ENCODE data around the gene EIF5A.

DNA sequence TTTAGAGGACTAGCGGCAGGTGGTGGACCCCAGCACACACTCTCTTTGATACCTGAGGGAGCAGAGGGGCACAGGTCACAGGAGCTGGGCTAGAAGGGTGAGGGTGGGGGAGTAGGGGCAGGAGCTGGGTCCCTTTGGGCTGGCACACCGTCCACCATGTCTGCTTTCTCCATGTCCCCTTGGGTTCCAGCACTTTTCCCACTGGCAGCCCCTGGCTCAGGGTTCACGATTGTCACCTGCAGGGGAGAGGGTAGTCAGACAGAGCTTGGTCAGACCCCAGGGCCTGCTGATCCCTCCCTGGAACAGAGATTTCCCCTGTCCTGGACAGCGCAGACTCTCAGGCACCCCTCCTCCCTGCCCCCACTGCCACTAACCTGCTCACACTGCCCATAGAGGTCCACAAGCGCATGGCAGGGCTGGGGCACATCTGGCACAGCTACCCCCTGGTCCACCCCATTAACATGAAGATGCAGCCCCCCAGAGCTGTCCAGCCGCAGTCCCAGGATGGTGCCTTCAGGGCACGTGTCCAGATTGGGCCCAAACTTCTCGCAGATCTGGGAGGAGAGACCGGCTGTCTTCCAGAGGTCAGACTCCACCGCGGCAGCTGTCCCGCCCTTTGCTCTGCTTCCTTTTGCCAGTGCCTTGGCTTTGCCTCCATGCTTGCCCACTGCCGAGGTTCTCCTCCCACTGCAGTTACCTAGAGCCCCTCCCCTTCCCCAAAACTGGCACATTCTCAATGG is 10.9 kb downstream of the EIF5A start:
- TF ChIP-seq EZH2phosphoT487 (IDR thresholded peaks at IDR 0.05; ENCODE audit: low read length) (no peak), EZH2 (optimal IDR thresholded peaks at IDR 0.05; ENCODE audit: low read depth, low read length) (no peak)
- TF ChIP-seq, protein P1, sequence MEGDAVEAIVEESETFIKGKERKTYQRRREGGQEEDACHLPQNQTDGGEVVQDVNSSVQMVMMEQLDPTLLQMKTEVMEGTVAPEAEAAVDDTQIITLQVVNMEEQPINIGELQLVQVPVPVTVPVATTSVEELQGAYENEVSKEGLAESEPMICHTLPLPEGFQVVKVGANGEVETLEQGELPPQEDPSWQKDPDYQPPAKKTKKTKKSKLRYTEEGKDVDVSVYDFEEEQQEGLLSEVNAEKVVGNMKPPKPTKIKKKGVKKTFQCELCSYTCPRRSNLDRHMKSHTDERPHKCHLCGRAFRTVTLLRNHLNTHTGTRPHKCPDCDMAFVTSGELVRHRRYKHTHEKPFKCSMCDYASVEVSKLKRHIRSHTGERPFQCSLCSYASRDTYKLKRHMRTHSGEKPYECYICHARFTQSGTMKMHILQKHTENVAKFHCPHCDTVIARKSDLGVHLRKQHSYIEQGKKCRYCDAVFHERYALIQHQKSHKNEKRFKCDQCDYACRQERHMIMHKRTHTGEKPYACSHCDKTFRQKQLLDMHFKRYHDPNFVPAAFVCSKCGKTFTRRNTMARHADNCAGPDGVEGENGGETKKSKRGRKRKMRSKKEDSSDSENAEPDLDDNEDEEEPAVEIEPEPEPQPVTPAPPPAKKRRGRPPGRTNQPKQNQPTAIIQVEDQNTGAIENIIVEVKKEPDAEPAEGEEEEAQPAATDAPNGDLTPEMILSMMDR (IDR thresholded peaks at IDR 0.05; ENCODE audit: low read length), result no peak
